ENCODE measurements around the gene GNS. TPM values are rescaled to one million over a fixed set of nuclear protein-coding genes. Genes with fewer than 3 reads are reported as not detected.

GNS gene
- total RNA-seq, 1 experiment from 2014 or later: 26.0 TPM

- Histone ChIP-seq H3K18ac (ENCODE audit: insufficient read length, low read depth, low read length) (no peak overlapping the region), H3K4me2 (ENCODE audit: insufficient read depth, insufficient read length, low read length) (no peak overlapping the region), H3K56ac (ENCODE audit: insufficient read length, low read depth, low read length) (no peak overlapping the region), H2BK15ac (ENCODE audit: low read depth, low read length) (no peak overlapping the region), H2AFZ (ENCODE audit: low read length) (no peak overlapping the region), H3K23ac (ENCODE audit: insufficient read length, low read depth, low read length) (no peak overlapping the region), H3T11ph (ENCODE audit: low read length) (no peak overlapping the region), H3K79me1 (ENCODE audit: insufficient read depth, low read depth, low read length, poor library complexity, severe bottlenecking) (no peaks in the 10 kb centered on the region), H4K8ac (replicated peaks; ENCODE audit: insufficient read length, low read depth, low read length) (no peak overlapping the region), H3K79me2 (ENCODE audit: insufficient read depth, low read length) (no peaks in the 10 kb centered on the region), H3K23me2 (ENCODE audit: insufficient read length, low read depth, low read length, poor library complexity, severe bottlenecking) (no peaks in the 10 kb centered on the region), H3K14ac (ENCODE audit: insufficient read depth, low read length) (no peak overlapping the region), H2BK120ac (ENCODE audit: low read depth, low read length, poor library complexity, severe bottlenecking) (no peak overlapping the region), H3K9me3 (ENCODE audit: control insufficient read depth, low read depth, low read length) (no peaks in the 10 kb centered on the region), H3K4me1 (ENCODE audit: insufficient read depth, low read length) (no peaks in the 10 kb centered on the region), H2AK5ac (ENCODE audit: insufficient read length, low read length) (no peak overlapping the region), H3K4ac (ENCODE audit: low read depth, low read length) (no peak overlapping the region), H3K27ac (ENCODE audit: insufficient read length, low read depth, low read length) (no peak overlapping the region), H2BK5ac (ENCODE audit: insufficient read length, low read length) (no peak overlapping the region), H3K27me3 (ENCODE audit: insufficient read depth, low read length) (no peaks in the 10 kb centered on the region), H4K5ac (ENCODE audit: insufficient read length, low read depth, low read length) (no peak overlapping the region), H2BK20ac (ENCODE audit: low read depth, low read length, poor library complexity, severe bottlenecking) (no peak overlapping the region), H4K91ac (ENCODE audit: insufficient read length, low read depth, low read length) (no peak overlapping the region), H3K9ac (ENCODE audit: extremely low read depth, insufficient read length, low read length) (no peak overlapping the region), H4K20me1 (ENCODE audit: control insufficient read depth, insufficient read depth, insufficient read length) (no peaks in the 10 kb centered on the region), H2BK12ac (ENCODE audit: insufficient read length, low read depth, low read length) (no peak overlapping the region)
- no peak for DNase-seq
- Mint-ChIP-seq H3K9me3 (no peaks in the 10 kb centered on the region), H3K4me1 (no peaks in the 10 kb centered on the region), H3K4me3 (no peak overlapping the region), H3K27ac (no peak overlapping the region), H3K27me3 (ENCODE audit: low read depth) (no peaks in the 10 kb centered on the region), H3K36me3 (ENCODE audit: insufficient read depth in 1 of 3, low read depth in 3 of 3) (peaks cover 23 to 91% (median 83%) of the 10 kb centered on the region in 3 experiments; a peak in 6 of 7 replicates)
- no peak for TF ChIP-seq CTCF (conservative IDR thresholded peaks at IDR 0.05)
- no CpG with 5 or more reads among the region's 2 CpGs for WGBS (ENCODE audit: extremely low coverage, insufficient read length, low lambda C conversion rate)
Observed at GRCh38 chr12:64740646-64741045, 18.6 kb downstream of the GNS start.
